ENCODE data around the gene CD55.

The CD55 gene

GRCh38 chr1:207362962-207363860 is 41.7 kb downstream of the CD55 start:
- no peak for DNase-seq (ENCODE audit: low spot score)

DNA sequence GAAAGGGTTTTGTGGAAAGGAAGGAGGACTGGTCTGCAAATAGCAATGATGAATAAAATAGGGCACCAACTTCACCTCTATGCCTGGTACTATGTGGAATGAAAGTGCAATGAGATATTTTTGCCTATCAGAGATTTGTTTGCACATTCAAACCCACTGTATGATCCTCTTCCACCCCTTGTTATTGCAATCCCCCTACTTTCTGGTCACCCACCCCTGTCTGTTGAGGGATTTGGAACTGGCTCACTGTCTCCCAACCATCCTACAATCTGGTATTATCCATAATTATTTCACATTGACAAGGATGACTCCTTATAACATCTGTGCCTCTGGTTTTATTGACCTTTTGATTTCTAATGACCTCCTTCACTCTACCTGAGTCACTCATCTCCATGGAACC is 42.4 kb downstream of the CD55 start:
- DNase-seq (ENCODE audit: low spot score) = no peak

DNA sequence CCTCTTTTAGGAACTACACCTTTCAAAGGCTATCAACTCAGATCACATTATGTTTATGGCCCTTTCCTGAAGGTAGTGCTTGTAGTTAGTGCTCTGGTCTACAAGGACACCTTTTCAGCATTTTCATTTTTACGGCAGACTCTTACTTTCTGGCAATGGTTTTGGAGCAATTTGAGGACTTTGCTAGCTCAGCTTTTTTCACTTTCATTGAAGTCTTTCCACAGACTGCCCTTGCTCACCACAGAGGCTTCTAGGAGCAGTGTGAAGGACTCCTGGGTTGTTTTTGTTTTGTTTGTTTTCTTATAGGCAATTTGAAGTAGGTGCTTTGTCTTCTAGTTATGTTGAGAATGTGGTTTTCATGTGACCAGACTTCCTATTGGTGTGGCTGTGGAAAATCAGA is 43.1 kb downstream of the CD55 start:
- no peak for DNase-seq (ENCODE audit: low spot score)

DNA sequence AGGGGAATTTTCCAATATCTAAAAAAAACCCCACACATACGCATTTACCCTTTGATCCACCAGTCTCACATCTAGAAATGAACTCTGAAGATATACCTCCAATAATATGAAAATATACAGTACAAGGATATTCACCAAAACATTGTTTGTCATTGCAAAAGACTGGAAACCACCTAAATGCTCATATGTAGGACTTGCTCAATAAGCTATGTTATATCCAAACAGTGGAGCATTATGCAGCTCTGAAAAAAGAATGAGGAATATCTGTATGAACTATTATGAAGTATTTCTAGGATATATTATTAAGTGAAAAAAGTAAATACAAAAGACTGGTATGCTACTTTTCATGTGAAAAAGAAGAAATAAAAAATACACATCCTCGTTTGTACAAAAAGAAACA is 43.6 kb downstream of the CD55 start:
- no peak for DNase-seq (ENCODE audit: low spot score)

- no peak for DNase-seq (ENCODE audit: low spot score)
These were observed 44.5 kb downstream of the CD55 start for GRCh38 chr1:207366022-207366421.

DNA sequence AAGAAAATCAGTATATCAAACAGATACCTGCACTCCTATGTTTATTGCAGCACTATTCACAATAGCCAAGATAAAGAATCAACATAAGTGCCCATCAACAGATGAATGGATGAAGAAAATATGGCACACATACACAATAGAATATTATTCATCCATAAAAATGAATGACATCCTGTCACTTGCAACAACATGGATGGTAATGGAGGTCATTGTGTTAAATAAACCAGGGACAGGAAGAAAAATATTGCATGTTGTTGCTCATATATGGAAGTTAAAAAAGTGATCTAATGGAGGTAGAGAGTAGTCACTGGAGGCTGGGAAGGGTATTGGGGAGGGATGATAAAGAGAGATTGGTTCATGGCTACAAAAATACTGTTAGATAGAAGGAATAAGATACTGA is 67.2 kb downstream of the CD55 start:
- DNase-seq (ENCODE audit: low spot score) = no peak

GRCh38 chr1:207389728-207390464 is 68.4 kb downstream of the CD55 start:
- DNase-seq (ENCODE audit: low spot score) = no peak

GRCh38 chr1:207393610-207394009 is 72.1 kb downstream of the CD55 start:
- no peak for DNase-seq (ENCODE audit: low spot score)

GRCh38 chr1:207396168-207396746 is 74.8 kb downstream of the CD55 start:
- DNase-seq (ENCODE audit: low spot score) = no peak

GRCh38 chr1:207397525-207397926 is 76.0 kb downstream of the CD55 start:
- no peak for DNase-seq (ENCODE audit: low spot score)

GRCh38 chr1:207398986-207399385 is 77.5 kb downstream of the CD55 start:
- no peak for DNase-seq (ENCODE audit: low spot score)

- DNase-seq (ENCODE audit: low spot score) = no peak
These were observed 80.1 kb downstream of the CD55 start for GRCh38 chr1:207401578-207401977.

DNA sequence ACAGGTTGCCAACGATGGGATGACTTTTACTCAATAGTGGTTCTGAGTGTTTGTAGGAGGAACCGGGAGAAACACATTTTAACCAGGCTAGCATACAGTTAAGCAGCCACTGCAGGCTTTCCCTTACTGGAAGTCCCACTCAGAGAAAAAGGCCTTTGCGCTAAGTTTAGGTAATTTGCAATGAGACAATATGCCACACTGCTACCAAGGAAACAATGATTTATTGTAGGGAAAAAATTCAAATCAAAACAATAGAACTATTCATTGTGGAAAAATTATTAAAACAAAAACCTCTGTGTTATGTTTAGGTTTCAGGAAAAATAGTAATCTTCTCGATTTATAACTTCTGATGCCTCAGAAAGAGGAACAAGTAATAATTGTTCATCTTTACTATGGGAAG is 81.3 kb downstream of the CD55 start:
- DNase-seq (ENCODE audit: low spot score) = no peak

- peak; percentile 71 for DNase-seq (ENCODE audit: low spot score)
These were observed 83.5 kb downstream of the CD55 start for GRCh38 chr1:207404849-207405525.

DNA sequence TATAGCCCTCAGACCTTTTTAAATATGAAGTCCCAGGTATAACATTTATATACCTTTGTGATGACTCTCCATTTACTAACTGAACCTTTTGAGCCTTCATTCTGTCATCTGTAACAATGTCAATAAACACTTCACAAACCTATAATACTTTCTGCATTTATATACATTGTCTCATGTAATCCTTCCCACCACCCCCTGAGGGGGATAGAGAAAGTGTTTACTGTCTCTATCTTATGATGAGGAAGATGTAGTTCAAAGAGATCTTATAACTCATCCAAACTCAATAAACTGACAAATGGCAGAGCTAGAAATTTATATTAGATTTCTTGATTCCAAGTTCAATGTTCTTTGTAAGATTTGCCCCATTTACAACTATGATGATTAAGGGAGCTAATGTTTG is 84.3 kb downstream of the CD55 start:
- DNase-seq (ENCODE audit: low spot score) = no peak

- DNase-seq (ENCODE audit: low spot score) = no peak
These were observed 86.3 kb downstream of the CD55 start for GRCh38 chr1:207407655-207408260.

Measured in NAMALWA (cell line).